ENCODE measurements around the gene PKIB. TPM values are rescaled to one million over a fixed set of nuclear protein-coding genes. Genes with fewer than 3 reads are reported as not detected.

The PKIB gene
- total RNA-seq, 1 donor from 2014 or later = 48.1 TPM

- Mint-ChIP-seq H3K27me3 (ENCODE audit: unreplicated experiment) (peaks cover 2% of the 10 kb centered on the region), H3K9me3 (ENCODE audit: unreplicated experiment) (peaks cover 5% of the 10 kb centered on the region), H3K36me3 (ENCODE audit: unreplicated experiment) (no peaks in the 10 kb centered on the region), H3K4me1 (ENCODE audit: low read depth, unreplicated experiment) (peaks cover 17% of the 10 kb centered on the region), H3K27ac (ENCODE audit: unreplicated experiment) (no peak overlapping the region), H3K4me3 (ENCODE audit: unreplicated experiment) (no peak overlapping the region)
- no peak for TF ChIP-seq CTCF (IDR thresholded peaks at IDR 0.05; ENCODE audit: partially characterized antibody, unreplicated experiment)
- no peak for DNase-seq
Measured at GRCh38 chr6:122650403-122650802, 40.2 kb downstream of the PKIB start.

- Mint-ChIP-seq H3K4me3 (ENCODE audit: unreplicated experiment) (no peak overlapping the region), H3K27me3 (ENCODE audit: unreplicated experiment) (peaks cover 2% of the 10 kb centered on the region), H3K27ac (ENCODE audit: unreplicated experiment) (no peak overlapping the region), H3K9me3 (ENCODE audit: unreplicated experiment) (peaks cover 5% of the 10 kb centered on the region), H3K36me3 (ENCODE audit: unreplicated experiment) (no peaks in the 10 kb centered on the region), H3K4me1 (ENCODE audit: low read depth, unreplicated experiment) (peaks cover 13% of the 10 kb centered on the region)
- DNase-seq = no peak
- TF ChIP-seq CTCF (IDR thresholded peaks at IDR 0.05; ENCODE audit: partially characterized antibody, unreplicated experiment) = no peak
Measured at GRCh38 chr6:122651031-122651430, 40.8 kb downstream of the PKIB start.

GRCh38 chr6:122651604-122652003, 41.4 kb downstream of the PKIB start:
- Mint-ChIP-seq H3K27ac (ENCODE audit: unreplicated experiment) (no peak overlapping the region), H3K27me3 (ENCODE audit: unreplicated experiment) (peaks cover 2% of the 10 kb centered on the region), H3K4me1 (ENCODE audit: low read depth, unreplicated experiment) (peaks cover 13% of the 10 kb centered on the region), H3K36me3 (ENCODE audit: unreplicated experiment) (no peaks in the 10 kb centered on the region), H3K4me3 (ENCODE audit: unreplicated experiment) (no peak overlapping the region), H3K9me3 (ENCODE audit: unreplicated experiment) (peaks cover 5% of the 10 kb centered on the region)
- no peak for TF ChIP-seq CTCF (IDR thresholded peaks at IDR 0.05; ENCODE audit: partially characterized antibody, unreplicated experiment)
- DNase-seq = no peak

- Mint-ChIP-seq H3K27ac (ENCODE audit: unreplicated experiment) (no peak overlapping the region), H3K36me3 (ENCODE audit: unreplicated experiment) (no peaks in the 10 kb centered on the region), H3K4me1 (ENCODE audit: low read depth, unreplicated experiment) (peaks cover 13% of the 10 kb centered on the region), H3K4me3 (ENCODE audit: unreplicated experiment) (no peak overlapping the region), H3K9me3 (ENCODE audit: unreplicated experiment) (peaks cover 5% of the 10 kb centered on the region), H3K27me3 (ENCODE audit: unreplicated experiment) (peaks cover 2% of the 10 kb centered on the region)
- no peak for DNase-seq
- no peak for TF ChIP-seq CTCF (IDR thresholded peaks at IDR 0.05; ENCODE audit: partially characterized antibody, unreplicated experiment)
Measured at GRCh38 chr6:122652431-122652830, 42.2 kb downstream of the PKIB start.

GRCh38 chr6:122653094-122653493, 42.9 kb downstream of the PKIB start:
- Mint-ChIP-seq H3K27ac (ENCODE audit: unreplicated experiment) (no peak overlapping the region), H3K36me3 (ENCODE audit: unreplicated experiment) (no peaks in the 10 kb centered on the region), H3K4me1 (ENCODE audit: low read depth, unreplicated experiment) (peaks cover 10% of the 10 kb centered on the region), H3K9me3 (ENCODE audit: unreplicated experiment) (peaks cover 5% of the 10 kb centered on the region), H3K4me3 (ENCODE audit: unreplicated experiment) (no peak overlapping the region), H3K27me3 (ENCODE audit: unreplicated experiment) (peaks cover 2% of the 10 kb centered on the region)
- DNase-seq = no peak
- TF ChIP-seq CTCF (IDR thresholded peaks at IDR 0.05; ENCODE audit: partially characterized antibody, unreplicated experiment) = no peak

Data from glutamatergic neuron (in vitro differentiated cells).